Measurements from ENCODE around the gene HOXC10.

HOXC10 gene

GRCh38 chr12:53978477-53979356 lies 6.2 kb upstream of the HOXC10 start:
- no peak overlapping the region for H3K4me3 ChIP-seq (ENCODE audit: low read length, poor library complexity, severe bottlenecking)
- no peaks in the 10 kb centered on the region for H3K9me3 ChIP-seq (ENCODE audit: insufficient read depth, low read depth, low read length)
- H3K4me2 ChIP-seq (ENCODE audit: low read depth, low read length, poor library complexity, severe bottlenecking), result no peak overlapping the region
- H3K27me3 ChIP-seq (ENCODE audit: insufficient read depth, low read length, poor library complexity, severe bottlenecking), result no peaks in the 10 kb centered on the region
- TF ChIP-seq EZH2phosphoT487 (IDR thresholded peaks at IDR 0.05; ENCODE audit: borderline replicate concordance), result no peak
- TF ChIP-seq CTCF (conservative IDR thresholded peaks at IDR 0.05; ENCODE audit: low read length), result no peak
- H4K20me1 ChIP-seq (ENCODE audit: insufficient read depth, low read length, poor library complexity, severe bottlenecking), result no peaks in the 10 kb centered on the region
- H3F3A ChIP-seq (ENCODE audit: low read depth), result no peaks in the 10 kb centered on the region
- no peak overlapping the region for H3K9ac ChIP-seq (ENCODE audit: low read depth, low read length, poor library complexity, severe bottlenecking)
- no peaks in the 10 kb centered on the region for H3K36me3 ChIP-seq (ENCODE audit: insufficient read depth, low read length)
- peaks cover 20% of the 10 kb centered on the region for H3K4me1 ChIP-seq (ENCODE audit: insufficient read depth, low read length, poor library complexity, severe bottlenecking)
- H3K79me2 ChIP-seq (ENCODE audit: insufficient read depth, low read length), result no peaks in the 10 kb centered on the region
- H3K9me2 ChIP-seq (replicated peaks; ENCODE audit: low read depth, low read length), result no peaks in the 10 kb centered on the region
- H2AFZ ChIP-seq (ENCODE audit: low read length), result no peak overlapping the region

- Histone ChIP-seq H3K9me2 (replicated peaks; ENCODE audit: low read depth, low read length) (no peaks in the 10 kb centered on the region), H2AFZ (ENCODE audit: low read length) (0 out of 2 replicates have a peak overlapping the region, but pooled peaks have one; percentile 16), H3F3A (ENCODE audit: low read depth) (no peaks in the 10 kb centered on the region), H3K36me3 (ENCODE audit: insufficient read depth, low read length) (no peaks in the 10 kb centered on the region), H3K4me3 (ENCODE audit: low read length, poor library complexity, severe bottlenecking) (no peak overlapping the region), H3K9me3 (ENCODE audit: insufficient read depth, low read depth, low read length) (no peaks in the 10 kb centered on the region), H3K9ac (ENCODE audit: low read depth, low read length, poor library complexity, severe bottlenecking) (no peak overlapping the region), H3K79me2 (ENCODE audit: insufficient read depth, low read length) (peaks cover 2% of the 10 kb centered on the region; the same call in 1 of the 2 replicates), H3K4me1 (ENCODE audit: insufficient read depth, low read length, poor library complexity, severe bottlenecking) (peaks cover 22% of the 10 kb centered on the region), H3K27me3 (ENCODE audit: insufficient read depth, low read length, poor library complexity, severe bottlenecking) (no peaks in the 10 kb centered on the region), H4K20me1 (ENCODE audit: insufficient read depth, low read length, poor library complexity, severe bottlenecking) (no peaks in the 10 kb centered on the region), H3K4me2 (ENCODE audit: low read depth, low read length, poor library complexity, severe bottlenecking) (peak overlapping the region; percentile 31)
- TF ChIP-seq EZH2phosphoT487 (IDR thresholded peaks at IDR 0.05; ENCODE audit: borderline replicate concordance) (no peak), CTCF (conservative IDR thresholded peaks at IDR 0.05; ENCODE audit: low read length) (no peak)
Measured at GRCh38 chr12:53980104-53980801, 4.7 kb upstream of the HOXC10 start.

- Histone ChIP-seq H3K79me2 (ENCODE audit: insufficient read depth, low read length) (peaks cover 9% of the 10 kb centered on the region; the same call in 1 of the 2 replicates), H3K9me3 (ENCODE audit: insufficient read depth, low read depth, low read length) (no peaks in the 10 kb centered on the region), H2AFZ (ENCODE audit: low read length) (no peak overlapping the region), H4K20me1 (ENCODE audit: insufficient read depth, low read length, poor library complexity, severe bottlenecking) (no peaks in the 10 kb centered on the region), H3K4me2 (ENCODE audit: low read depth, low read length, poor library complexity, severe bottlenecking) (no peak overlapping the region), H3F3A (ENCODE audit: low read depth) (no peaks in the 10 kb centered on the region), H3K27me3 (ENCODE audit: insufficient read depth, low read length, poor library complexity, severe bottlenecking) (no peaks in the 10 kb centered on the region), H3K9ac (ENCODE audit: low read depth, low read length, poor library complexity, severe bottlenecking) (no peak overlapping the region), H3K4me1 (ENCODE audit: insufficient read depth, low read length, poor library complexity, severe bottlenecking) (peaks cover 25% of the 10 kb centered on the region), H3K36me3 (ENCODE audit: insufficient read depth, low read length) (no peaks in the 10 kb centered on the region), H3K4me3 (ENCODE audit: low read length, poor library complexity, severe bottlenecking) (no peak overlapping the region), H3K9me2 (replicated peaks; ENCODE audit: low read depth, low read length) (no peaks in the 10 kb centered on the region)
- TF ChIP-seq EZH2phosphoT487 (IDR thresholded peaks at IDR 0.05; ENCODE audit: borderline replicate concordance) (no peak), CTCF (conservative IDR thresholded peaks at IDR 0.05; ENCODE audit: low read length) (no peak)
Measured at GRCh38 chr12:53980802-53981496, 4.0 kb upstream of the HOXC10 start.

Data from Loucy (cell line).